HG03378 (cell line): ENCODE results near the gene TMC8.
A peak's percentile ranks its signal among the peaks of the same experiment; 100 is the strongest.
"Not testable (repeated sequence)": the region's sequence is repeated elsewhere in the genome, so short reads cannot be mapped to it uniquely, and the experiment has no call there.

ENCODE experiments used
- ATAC-seq: cut with Tn5 transposase; IDR thresholded peaks from one replicate; pipeline ENCODE4 v1.9.1; 2021; ENCODE audit warnings: mild to moderate bottlenecking, moderate library complexity; ENCODE audit not compliant: unreplicated experiment

The TMC8 gene

GRCh38 chr17:78148286-78149016 is 17.9 kb downstream of the TMC8 start:
- ATAC-seq, result no peak

DNA sequence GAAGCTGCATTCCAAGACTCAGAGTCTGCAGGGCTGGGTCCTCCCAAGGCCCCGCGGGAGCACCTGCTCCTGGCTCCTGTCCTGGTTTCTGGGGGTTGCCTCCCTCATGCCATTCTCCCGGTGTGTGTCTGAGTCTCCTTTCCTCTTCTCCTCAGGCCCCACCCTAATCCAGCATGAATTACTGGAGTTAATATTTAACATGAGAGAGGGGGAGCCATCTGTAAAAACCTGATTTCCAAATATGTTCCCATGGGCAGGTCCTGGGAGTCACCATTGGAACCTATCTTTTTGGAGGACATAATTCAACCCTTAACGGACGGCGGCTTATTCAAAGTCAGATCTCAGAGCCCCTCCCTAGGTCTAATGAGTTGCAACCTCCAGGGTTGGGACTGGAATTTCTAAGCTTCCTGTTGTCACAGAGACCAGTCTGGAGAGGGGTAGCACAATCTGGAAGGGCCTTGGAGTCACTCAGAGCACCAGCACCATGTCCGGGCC is 21.0 kb downstream of the TMC8 start:
- ATAC-seq, result no peak

- peak; percentile 50 for ATAC-seq
These were observed 24.6 kb downstream of the TMC8 start for GRCh38 chr17:78154903-78155811.

- ATAC-seq, result no peak
These were observed 29.1 kb downstream of the TMC8 start for GRCh38 chr17:78159575-78160158.

GRCh38 chr17:78163881-78164747 is 33.5 kb downstream of the TMC8 start:
- no peak for ATAC-seq

DNA sequence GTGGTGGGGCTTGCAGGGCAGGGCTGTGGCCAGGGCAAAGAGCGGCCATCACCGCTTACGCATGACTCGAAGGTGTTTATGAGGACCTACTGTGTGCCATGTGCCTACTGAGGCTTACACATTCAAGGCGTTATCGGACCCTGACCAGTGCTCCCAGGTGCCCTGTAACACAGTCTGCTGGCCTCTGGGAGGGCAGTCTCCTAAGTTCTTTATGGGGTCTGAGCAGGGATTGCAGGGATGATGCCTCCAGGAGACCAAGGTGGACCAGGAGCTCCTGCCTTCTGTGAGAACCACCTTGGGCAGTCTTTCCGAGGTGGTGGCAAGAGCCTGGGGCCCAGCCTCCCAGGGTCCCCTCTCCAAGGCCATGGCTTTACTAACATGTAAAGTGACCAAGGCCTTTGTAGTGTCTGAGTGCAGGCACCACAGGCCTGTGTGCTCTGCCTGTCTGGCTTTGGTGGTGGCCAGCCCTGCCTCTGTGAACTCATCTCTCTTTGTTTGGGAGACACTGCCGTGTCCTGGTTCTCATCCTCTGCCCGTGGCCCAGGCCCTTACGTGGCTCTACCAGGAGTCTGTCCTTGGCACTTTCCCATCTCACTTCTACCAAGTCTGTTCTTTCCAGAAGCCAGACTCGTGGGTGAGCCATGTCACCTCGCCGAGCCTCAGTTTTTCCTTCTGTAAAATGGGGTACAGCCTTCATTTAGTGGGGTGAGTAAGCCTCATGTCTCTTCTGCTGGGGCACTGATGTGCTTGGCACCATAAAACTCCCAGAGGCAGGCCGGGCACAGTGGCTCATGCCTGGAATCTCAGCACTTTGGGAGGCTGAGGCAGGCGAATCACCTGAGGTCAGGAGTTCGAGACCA is 34.4 kb downstream of the TMC8 start:
- ATAC-seq, result no peak

DNA sequence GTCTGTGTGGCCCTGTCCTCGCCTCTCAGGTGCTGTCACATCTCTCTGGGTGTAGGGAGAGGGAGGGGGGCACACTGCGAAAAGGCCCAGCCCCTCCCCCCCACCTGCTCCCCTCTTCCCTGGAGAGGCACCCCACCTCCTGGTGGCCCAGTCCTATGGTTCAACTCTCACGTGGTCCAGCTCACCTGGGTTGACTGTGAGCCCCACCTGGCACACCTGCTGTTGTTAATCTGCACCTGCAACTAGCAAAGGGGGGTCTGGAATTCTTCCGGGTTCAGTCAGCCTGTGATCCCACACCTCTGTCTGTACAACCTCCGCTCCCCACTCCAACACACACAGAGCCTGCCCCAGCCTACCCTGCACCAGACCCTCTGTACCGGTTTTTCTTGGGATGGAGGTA is 35.8 kb downstream of the TMC8 start:
- no peak for ATAC-seq

GRCh38 chr17:78168242-78168902 is 37.8 kb downstream of the TMC8 start, which contains the start of gene SYNGR2:
TSS of gene SYNGR2 (plus strand) at chr17:78168581. CDS start at chr17:78168617, 36 bp downstream.
- no peak for ATAC-seq

DNA sequence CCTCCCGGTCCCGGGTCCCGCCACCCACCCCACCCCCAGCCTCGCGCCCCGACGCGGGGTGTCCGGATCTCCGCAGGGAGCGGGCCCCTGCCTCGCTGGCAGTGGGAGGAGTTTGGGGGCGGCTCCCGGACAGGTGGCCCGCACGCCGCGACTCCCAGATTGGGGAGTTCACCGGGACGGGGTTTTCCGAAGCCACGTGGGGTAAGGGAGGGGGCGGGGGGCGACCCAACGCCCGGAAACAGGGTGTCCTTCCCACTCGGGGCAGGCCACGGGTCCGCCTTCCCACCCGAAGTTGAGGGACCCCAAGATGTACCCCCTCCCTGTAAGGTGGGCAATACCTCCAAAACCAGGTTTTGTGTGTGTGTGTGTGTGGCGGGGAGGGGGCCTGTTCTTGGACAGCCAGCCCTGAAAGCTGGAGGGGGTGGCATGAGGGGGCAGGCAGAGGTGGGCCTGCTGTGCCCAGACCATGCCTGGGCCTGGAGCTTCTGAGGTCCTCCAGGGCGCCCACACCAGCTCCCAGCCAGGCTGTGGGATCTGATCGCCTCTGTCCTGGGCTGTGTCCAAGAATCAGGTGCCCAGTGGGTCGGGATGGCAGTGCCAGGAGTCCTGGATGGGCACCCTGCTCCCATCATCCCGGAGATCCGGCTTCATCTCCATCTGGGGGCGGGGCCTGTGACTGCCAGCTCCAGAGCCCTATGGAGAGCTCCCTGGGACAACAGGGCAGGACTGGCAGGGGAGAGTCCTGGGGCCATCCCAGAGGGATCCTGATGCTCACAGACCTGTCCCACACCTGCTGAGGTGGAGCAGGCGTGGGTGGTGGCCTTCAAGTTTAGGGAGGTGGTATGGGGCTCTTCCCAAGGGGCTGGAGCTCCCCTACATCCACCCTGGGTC is 38.6 kb downstream of the TMC8 start:
- ATAC-seq, result no peak

DNA sequence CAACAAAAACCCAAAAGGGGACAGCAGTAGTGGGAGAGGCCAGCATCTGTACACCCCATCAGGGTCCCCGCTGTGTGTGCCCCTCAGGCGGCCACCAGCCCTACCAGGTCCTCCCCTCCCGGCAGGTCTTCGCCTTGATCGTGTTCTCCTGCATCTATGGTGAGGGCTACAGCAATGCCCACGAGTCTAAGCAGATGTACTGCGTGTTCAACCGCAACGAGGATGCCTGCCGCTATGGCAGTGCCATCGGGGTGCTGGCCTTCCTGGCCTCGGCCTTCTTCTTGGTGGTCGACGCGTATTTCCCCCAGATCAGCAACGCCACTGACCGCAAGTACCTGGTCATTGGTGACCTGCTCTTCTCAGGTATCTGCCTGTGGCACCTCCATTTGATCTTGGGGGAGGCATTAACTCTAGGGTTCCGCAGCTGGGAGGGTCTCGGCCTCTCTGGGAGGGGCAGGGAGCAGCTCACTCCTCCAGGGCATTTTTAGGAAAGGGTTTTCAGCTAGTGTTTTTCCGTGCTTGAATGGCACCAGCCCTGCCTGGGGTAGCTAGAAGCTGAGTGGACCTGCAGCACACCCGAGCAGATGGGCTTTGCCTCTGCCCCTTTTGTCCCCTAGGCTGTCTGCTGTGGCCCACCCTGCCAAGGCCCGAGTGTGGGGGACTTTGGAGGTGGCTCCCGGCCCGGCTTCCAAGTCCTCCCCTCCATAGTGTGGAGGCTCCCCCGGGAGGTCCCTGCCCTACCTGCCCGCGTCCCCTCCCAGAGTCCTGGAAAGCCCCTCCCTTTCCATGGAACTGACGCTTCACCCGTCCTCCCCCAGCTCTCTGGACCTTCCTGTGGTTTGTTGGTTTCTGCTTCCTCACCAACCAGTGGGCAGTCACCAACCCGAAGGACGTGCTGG is 40.4 kb downstream of the TMC8 start:
- no peak for ATAC-seq

DNA sequence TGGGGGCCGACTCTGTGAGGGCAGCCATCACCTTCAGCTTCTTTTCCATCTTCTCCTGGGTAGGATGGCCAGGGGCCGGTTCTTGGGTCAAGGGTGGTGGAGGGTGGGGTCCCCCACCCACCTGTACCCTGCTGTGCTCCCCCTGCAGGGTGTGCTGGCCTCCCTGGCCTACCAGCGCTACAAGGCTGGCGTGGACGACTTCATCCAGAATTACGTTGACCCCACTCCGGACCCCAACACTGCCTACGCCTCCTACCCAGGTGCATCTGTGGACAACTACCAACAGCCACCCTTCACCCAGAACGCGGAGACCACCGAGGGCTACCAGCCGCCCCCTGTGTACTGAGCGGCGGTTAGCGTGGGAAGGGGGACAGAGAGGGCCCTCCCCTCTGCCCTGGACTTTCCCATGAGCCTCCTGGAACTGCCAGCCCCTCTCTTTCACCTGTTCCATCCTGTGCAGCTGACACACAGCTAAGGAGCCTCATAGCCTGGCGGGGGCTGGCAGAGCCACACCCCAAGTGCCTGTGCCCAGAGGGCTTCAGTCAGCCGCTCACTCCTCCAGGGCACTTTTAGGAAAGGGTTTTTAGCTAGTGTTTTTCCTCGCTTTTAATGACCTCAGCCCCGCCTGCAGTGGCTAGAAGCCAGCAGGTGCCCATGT is 41.1 kb downstream of the TMC8 start:
- not testable (repeated sequence) for ATAC-seq

DNA sequence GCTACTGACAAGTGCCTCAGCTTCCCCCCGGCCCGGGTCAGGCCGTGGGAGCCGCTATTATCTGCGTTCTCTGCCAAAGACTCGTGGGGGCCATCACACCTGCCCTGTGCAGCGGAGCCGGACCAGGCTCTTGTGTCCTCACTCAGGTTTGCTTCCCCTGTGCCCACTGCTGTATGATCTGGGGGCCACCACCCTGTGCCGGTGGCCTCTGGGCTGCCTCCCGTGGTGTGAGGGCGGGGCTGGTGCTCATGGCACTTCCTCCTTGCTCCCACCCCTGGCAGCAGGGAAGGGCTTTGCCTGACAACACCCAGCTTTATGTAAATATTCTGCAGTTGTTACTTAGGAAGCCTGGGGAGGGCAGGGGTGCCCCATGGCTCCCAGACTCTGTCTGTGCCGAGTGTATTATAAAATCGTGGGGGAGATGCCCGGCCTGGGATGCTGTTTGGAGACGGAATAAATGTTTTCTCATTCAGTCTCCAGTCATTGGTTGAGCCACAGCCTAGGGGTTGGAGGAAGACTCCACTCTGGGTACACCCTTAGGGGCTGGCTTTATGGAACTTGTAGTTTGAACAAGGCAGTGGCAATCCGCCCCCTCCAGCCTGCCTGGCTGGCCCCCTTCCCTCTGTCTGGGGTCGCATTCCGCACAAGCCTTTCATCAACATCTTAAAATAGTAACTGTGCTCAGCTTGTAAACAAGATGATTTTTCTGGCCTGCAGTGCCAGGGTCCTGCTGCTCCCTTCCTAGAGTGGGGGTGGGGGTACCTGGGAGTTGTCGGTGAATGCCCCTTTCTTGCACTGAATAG is 41.9 kb downstream of the TMC8 start:
- ATAC-seq, result no peak

DNA sequence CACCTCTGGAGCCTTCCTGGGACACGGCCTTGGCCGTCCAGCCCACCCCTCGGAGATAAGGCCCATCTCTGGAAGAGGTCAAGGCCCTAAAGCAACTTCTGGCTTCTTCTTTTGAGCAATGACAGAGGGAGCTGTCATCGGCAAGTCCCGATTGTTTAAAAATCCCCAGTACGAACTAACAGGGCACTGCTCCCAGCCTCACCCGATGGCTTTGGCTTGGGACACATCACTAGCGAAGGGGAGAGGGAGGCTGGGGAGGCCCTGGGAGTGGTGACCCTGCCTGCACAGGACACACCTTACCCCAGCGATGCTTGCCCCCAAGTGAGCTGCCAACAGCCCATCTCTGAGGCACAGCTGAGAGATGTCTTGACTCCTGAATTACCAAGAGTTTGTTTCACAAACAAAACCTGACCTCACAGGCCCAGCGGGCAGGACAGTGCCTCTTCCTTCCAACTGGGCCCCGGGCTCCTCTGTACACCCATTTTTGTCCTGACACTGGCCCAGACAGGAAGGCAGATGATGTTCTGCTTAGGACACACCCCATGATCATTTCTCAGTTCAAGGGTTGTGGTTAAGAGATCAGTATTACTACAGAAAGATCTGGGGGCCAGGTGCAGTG is 42.6 kb downstream of the TMC8 start:
- no peak for ATAC-seq

DNA sequence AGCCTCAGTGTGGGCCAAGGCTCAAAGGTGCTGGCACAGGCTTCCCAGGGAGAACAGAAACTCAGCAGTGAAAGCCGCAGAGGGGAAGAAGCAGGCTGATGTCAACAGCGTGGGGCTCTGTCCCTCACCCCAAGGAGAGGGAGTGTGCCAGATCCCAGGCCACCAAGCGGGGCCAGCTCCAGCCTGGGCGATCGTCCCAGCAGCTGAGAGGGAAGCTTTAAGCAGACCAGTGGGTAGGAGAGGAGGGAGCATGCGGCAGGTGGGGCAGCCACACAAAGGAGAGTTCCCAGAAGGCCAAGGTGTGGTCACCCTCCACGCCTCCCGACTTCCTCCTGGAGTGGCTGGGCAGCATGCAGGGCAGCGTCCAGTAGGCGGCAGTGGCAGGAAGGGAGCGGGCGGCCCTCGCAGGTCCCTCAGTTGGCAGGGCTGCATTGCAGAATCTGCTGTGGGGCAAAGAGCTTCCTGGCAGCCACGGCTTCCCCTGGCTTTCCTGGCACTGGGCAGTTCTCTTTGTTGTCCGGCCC is 43.8 kb downstream of the TMC8 start:
- no peak for ATAC-seq
